Esophagus muscularis mucosa (tissue), 3 donors: ENCODE measurements around the gene MOCS1.

Experiments
- POLR2A ChIP-seq: fragments of 450-650 bp; IDR thresholded peaks from one replicate; pipeline ENCODE4 v1.6.1; 2017; ENCODE audit warnings: antibody characterized with exemption, moderate library complexity, mild to moderate bottlenecking, low read depth
- POLR2AphosphoS5 ChIP-seq, 2 donors: sonication (generic); formaldehyde crosslinking; IDR thresholded peaks; one replicate each; pipeline ENCODE4 v1.6.1; 2017; ENCODE audit warnings: antibody characterized with exemption in 2 of 2
- TF ChIP-seq, protein P1 (sequence below), 3 experiments: fragments of 200-600 bp in 2 of 3; fragments of 450-650 bp in 1 of 3; sonication (generic) in 2 of 3; IDR thresholded peaks; one replicate each; pipeline ENCODE4 v1.5.1; 2017 to 2019; ENCODE audit warnings: antibody characterized with exemption in 3 of 3, mild to moderate bottlenecking in 2 of 3, moderate library complexity in 1 of 3

DNA sequence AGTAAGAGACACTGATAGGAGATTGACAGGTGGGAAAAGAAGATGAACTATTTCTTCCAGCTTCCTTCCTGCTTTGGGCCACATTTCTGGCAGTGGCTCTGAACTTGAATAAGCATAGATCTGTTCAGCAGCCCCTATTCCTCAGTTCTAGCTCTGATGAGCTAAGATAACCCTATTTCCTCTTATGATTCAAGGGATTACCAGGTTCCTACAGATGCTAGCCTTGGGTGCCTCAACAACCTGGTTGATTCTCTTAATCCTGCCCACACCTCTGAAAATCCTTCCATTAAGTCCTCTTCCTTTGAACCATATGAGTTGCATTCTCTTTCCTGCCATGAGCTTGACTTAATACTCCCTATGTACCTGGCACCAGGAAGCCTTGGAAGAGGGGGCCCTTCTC is 49.8 kb upstream of the MOCS1 start:
- TF ChIP-seq POLR2A (no peak), POLR2AphosphoS5 (IDR thresholded peaks at IDR 0.05) (no peak)
- TF ChIP-seq, protein P1, sequence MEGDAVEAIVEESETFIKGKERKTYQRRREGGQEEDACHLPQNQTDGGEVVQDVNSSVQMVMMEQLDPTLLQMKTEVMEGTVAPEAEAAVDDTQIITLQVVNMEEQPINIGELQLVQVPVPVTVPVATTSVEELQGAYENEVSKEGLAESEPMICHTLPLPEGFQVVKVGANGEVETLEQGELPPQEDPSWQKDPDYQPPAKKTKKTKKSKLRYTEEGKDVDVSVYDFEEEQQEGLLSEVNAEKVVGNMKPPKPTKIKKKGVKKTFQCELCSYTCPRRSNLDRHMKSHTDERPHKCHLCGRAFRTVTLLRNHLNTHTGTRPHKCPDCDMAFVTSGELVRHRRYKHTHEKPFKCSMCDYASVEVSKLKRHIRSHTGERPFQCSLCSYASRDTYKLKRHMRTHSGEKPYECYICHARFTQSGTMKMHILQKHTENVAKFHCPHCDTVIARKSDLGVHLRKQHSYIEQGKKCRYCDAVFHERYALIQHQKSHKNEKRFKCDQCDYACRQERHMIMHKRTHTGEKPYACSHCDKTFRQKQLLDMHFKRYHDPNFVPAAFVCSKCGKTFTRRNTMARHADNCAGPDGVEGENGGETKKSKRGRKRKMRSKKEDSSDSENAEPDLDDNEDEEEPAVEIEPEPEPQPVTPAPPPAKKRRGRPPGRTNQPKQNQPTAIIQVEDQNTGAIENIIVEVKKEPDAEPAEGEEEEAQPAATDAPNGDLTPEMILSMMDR (IDR thresholded peaks at IDR 0.05): no peak
